Sigmoid colon (tissue), 7 donors: ENCODE data around the gene ZNF280B. TPM values are rescaled to one million over a fixed set of nuclear protein-coding genes. Genes with fewer than 3 reads are reported as not detected.

ENCODE experiments used
- DNase-seq: peaks from one replicate; pipeline ENCODE4 v3.0.0-alpha.2; 2019
- H3K27ac ChIP-seq, 4 donors: fragments of 200-600 bp; sonication (generic); one replicate each; pipeline ENCODE4 v1.5.1; 2016 to 2019; ENCODE audit warnings: mild to moderate bottlenecking in 1 of 4
- H3K27me3 ChIP-seq, 3 donors: fragments of 200-600 bp; sonication (generic); one replicate each; pipeline ENCODE4 v1.5.1; 2019; ENCODE audit warnings: mild to moderate bottlenecking in 1 of 3
- H3K36me3 ChIP-seq, 4 donors: fragments of 200-600 bp; sonication (generic); one replicate each; pipeline ENCODE4 v1.5.1; 2016 to 2019
- H3K4me1 ChIP-seq, 4 donors: fragments of 200-600 bp; sonication (generic); one replicate each; pipeline ENCODE4 v1.5.1; 2017 to 2019
- H3K4me3 ChIP-seq, 4 donors: fragments of 200-600 bp; sonication (generic); one replicate each; pipeline ENCODE4 v1.5.1; 2017 to 2019; ENCODE audit warnings: mild to moderate bottlenecking in 2 of 4, moderate library complexity in 1 of 4
- H3K9me3 ChIP-seq, 4 donors: fragments of 200-600 bp in 3 of 4; sonication (generic) in 3 of 4; one replicate each; pipeline versions ENCODE4 v1.5.1 to v1.6.1; 2013 to 2019
- EP300 ChIP-seq, 4 donors: sonication (generic); formaldehyde crosslinking; IDR thresholded peaks; one replicate each; pipeline ENCODE4 v1.6.1; 2017; ENCODE audit warnings: antibody characterized with exemption in 4 of 4
- POLR2A ChIP-seq, 2 donors: fragments of 450-650 bp; IDR thresholded peaks; one replicate each; pipeline ENCODE4 v1.6.1; 2016; ENCODE audit warnings: antibody characterized with exemption in 2 of 2, mild to moderate bottlenecking in 2 of 2, moderate library complexity in 2 of 2
- POLR2AphosphoS5 ChIP-seq, 4 donors: sonication (generic); formaldehyde crosslinking; IDR thresholded peaks; one replicate each; pipeline ENCODE4 v1.6.1; 2017; ENCODE audit warnings: antibody characterized with exemption in 4 of 4
- WGBS, 2 donors: extraction: QIAGEN DNeasy Blood & Tissue Kit; methylation state at CpG; one replicate each; pipeline ENCODE4 v1.1.7; 2013; 5-methylcytosine and 5-hydroxymethylcytosine counted together
- intact Hi-C: fragments of 100-400 bp; cut with DNase I; formaldehyde crosslinking; loops from one replicate; pipeline ENCODE4 v1.15.1; 2023
- polyA plus RNA-seq, 3 donors: library from polyadenylated mRNA; stranded (reverse); fragments of 200-250 nt; gene quantifications; one replicate each; pipeline ENCODE4 v1.2.3, GENCODE V29; 2013
- total RNA-seq, 4 donors: library from RNA; depleted of rRNA; stranded (reverse); fragments of >200 nt; gene quantifications; one replicate each; pipeline ENCODE4 v1.1.0, GENCODE V29; 2016
- TF ChIP-seq, protein P1 (sequence below), 4 experiments: fragments of 450-650 bp in 3 of 4; fragments of 200-600 bp in 1 of 4; IDR thresholded peaks; one replicate each; pipeline ENCODE4 v1.5.1; 2016 to 2019; ENCODE audit warnings: antibody characterized with exemption in 4 of 4, mild to moderate bottlenecking in 3 of 4, moderate library complexity in 2 of 4
- donor health status: healthy with polysubstance abuse.
- donor health status: Bipolar disorder and iron deficiency.
- donor health status: healthy.

Gene ZNF280B
- total and polyA plus RNA-seq, 7 donors = under 0.01 to 1.1 (median 0.41) TPM

DNA sequence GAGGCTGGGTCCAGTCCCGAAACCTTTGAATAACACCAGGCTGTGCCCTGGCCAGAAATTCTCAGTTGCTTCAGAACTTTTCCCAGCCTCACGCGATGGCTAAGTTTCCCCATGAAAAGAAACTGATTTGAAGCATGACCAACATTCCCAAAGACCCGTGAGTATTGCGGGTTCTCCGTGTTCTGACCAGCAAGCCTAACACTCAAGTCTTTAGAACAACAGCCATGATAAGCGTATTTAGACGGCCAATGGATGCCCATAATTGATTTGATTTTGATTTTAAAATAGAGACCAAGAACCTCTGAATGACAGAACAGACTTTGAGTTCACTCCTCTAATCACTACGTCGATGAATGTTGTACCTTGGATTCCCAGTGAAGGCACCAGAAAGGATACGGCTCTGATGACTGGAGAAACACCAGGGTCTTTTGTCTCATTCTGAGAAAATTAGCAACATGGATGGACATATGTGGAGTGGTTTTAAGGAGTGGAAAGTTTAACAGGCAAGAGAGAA lies 43.9 kb downstream of the ZNF280B start:
- DNase-seq = no peak
- Histone ChIP-seq H3K36me3 (no peaks in the 10 kb centered on the region), H3K4me3 (no peak overlapping the region), H3K27me3 (peaks cover 0 to 54% (median 19%) of the 10 kb centered on the region in 3 donors), H3K9me3 (peaks cover 5 to 17% (median 10%) of the 10 kb centered on the region in 4 donors), H3K27ac (no peak overlapping the region), H3K4me1 (no peaks in the 10 kb centered on the region)
- intact Hi-C loops = loop anchor here (5.0 kb wide), 1 partner anchor 493 kb away; no protein-coding TSS in a partner anchor
- 88 to 89% methylated on average over 11 of the region's 11 CpGs for WGBS, 2 donors
- no peak for TF ChIP-seq POLR2A (IDR thresholded peaks at IDR 0.05)
- TF ChIP-seq, protein P1, sequence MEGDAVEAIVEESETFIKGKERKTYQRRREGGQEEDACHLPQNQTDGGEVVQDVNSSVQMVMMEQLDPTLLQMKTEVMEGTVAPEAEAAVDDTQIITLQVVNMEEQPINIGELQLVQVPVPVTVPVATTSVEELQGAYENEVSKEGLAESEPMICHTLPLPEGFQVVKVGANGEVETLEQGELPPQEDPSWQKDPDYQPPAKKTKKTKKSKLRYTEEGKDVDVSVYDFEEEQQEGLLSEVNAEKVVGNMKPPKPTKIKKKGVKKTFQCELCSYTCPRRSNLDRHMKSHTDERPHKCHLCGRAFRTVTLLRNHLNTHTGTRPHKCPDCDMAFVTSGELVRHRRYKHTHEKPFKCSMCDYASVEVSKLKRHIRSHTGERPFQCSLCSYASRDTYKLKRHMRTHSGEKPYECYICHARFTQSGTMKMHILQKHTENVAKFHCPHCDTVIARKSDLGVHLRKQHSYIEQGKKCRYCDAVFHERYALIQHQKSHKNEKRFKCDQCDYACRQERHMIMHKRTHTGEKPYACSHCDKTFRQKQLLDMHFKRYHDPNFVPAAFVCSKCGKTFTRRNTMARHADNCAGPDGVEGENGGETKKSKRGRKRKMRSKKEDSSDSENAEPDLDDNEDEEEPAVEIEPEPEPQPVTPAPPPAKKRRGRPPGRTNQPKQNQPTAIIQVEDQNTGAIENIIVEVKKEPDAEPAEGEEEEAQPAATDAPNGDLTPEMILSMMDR (IDR thresholded peaks at IDR 0.05) = no peak
- no peak for TF ChIP-seq POLR2AphosphoS5 (IDR thresholded peaks at IDR 0.05)
- TF ChIP-seq EP300 (IDR thresholded peaks at IDR 0.05) = no peak

DNA sequence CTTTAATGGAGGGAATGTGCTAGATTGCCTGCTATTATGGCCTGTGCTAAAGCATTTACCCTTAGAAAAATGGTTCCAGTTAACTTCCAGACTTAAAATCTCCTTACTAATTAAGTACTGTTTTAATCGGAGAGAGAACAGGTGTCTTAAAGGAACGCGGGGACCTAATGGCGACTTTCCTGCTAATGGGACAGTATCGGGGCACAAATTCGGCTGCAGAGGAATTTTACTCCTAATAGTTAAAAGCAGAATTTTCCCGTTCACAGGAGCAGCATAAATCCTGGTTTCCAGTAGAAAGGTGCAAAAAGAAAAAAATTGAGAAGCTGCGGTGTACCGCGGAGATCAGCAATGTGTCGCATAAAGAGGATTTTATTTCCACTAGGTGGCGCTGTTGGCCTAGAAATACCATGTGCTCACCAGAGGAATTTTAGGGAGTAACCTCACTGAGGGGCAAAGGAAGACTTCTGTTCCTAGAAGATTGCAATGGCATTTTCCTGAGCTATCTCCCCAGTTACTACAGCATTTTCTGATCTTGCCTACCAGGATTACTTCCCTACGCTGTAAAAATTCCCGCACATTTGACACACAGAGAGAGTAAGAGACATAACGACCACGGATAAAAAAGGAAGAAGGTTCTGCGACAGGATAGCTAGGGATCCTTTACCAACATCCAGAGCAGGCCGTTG lies 44.5 kb downstream of the ZNF280B start:
- TF ChIP-seq POLR2A (IDR thresholded peaks at IDR 0.05) = no peak
- TF ChIP-seq, protein P1 (IDR thresholded peaks at IDR 0.05) = peak; percentile 29 to 53 (median 46)
- H3K36me3 ChIP-seq = no peaks in the 10 kb centered on the region
- 32 to 34% methylated on average over 18 of the region's 18 CpGs for WGBS, 2 donors
- DNase-seq = no peak
- no peak overlapping the region for H3K27ac ChIP-seq
- peaks cover 3 to 17% (median 14%) of the 10 kb centered on the region in 4 donors for H3K9me3 ChIP-seq
- no peak overlapping the region for H3K4me3 ChIP-seq
- H3K27me3 ChIP-seq = peaks cover 0 to 54% (median 19%) of the 10 kb centered on the region in 3 donors
- no peaks in the 10 kb centered on the region for H3K4me1 ChIP-seq
- intact Hi-C loops = loop anchor here (5.0 kb wide), 1 partner anchor 493 kb away; no protein-coding TSS in a partner anchor

DNA sequence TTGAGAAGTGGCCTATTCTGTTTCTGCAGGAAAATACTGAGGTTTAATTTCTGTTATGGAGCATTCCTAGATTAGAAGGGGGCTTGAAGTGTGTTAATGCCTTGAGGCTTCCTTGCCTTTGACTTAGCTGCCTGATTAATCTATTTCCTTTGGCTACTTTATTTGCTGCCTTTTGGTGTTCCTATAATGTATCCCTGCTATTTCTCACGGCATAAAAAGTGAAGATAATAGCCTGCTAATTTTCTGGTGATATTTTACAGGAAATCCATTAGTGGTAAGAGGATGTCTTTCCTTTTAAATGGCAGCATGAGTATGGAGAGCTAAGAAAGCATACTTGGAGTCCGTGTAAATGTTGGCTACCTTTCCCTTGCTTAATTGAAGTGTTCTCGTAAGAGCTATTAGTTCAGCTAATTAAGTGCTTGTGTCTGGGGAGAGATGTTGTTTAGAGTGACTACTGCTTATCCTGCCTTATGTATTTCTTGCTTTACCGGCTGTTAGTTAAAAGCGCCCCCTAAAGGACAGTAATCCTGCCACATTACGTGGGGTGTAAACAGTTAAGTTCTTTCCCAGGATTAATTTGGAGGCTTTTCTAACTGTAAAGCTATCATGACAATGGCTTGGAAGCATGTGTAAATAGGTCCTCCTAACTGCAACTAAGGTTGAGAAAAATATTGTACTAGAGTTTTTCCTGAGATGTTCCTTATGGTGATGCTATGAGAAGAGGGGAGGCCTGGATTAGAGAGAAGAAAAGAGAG lies 45.6 kb downstream of the ZNF280B start:
- DNase-seq = no peak
- intact Hi-C loops = loop anchor here (5.0 kb wide), 1 partner anchor 494 kb away; no protein-coding TSS in a partner anchor
- H3K9me3 ChIP-seq = peaks cover 0 to 23% (median 19%) of the 10 kb centered on the region in 4 donors
- no peak overlapping the region for H3K4me3 ChIP-seq
- H3K4me1 ChIP-seq = no peaks in the 10 kb centered on the region
- H3K36me3 ChIP-seq = no peaks in the 10 kb centered on the region
- no peak for TF ChIP-seq EP300 (IDR thresholded peaks at IDR 0.05)
- no peak overlapping the region for H3K27ac ChIP-seq
- 47 to 57% methylated on average over 6 of the region's 6 CpGs for WGBS, 2 donors
- H3K27me3 ChIP-seq = peaks cover 0 to 54% (median 19%) of the 10 kb centered on the region in 3 donors

DNA sequence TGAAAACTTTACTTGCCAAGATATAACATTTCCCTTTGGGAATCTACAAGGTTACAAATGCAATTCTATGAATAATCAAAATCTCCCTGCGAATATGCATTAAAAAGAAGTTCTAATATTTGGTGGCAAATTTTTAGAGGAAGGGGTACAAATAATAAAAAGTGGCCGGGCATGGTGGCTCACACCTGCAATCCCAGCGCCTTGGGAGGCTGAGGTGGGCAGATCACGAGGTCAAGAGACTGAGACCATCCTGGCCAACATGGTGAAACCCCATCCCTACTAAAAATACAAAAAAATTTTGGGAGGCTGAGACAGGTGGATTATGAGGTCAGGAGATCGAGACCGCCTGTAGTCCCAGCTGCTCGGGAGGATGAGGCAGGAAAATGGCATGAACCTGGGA lies 47.0 kb downstream of the ZNF280B start:
- Histone ChIP-seq H3K27me3 (peaks cover 0 to 54% (median 19%) of the 10 kb centered on the region in 3 donors), H3K4me3 (no peak overlapping the region), H3K27ac (no peak overlapping the region), H3K4me1 (no peaks in the 10 kb centered on the region), H3K9me3 (peaks cover 0 to 27% (median 20%) of the 10 kb centered on the region in 4 donors), H3K36me3 (no peaks in the 10 kb centered on the region)
- intact Hi-C loops = loop anchor here (5.0 kb wide), 1 partner anchor 496 kb away; no protein-coding TSS in a partner anchor
- TF ChIP-seq POLR2A (IDR thresholded peaks at IDR 0.05) (no peak), EP300 (IDR thresholded peaks at IDR 0.05) (no peak), POLR2AphosphoS5 (IDR thresholded peaks at IDR 0.05) (no peak)
- TF ChIP-seq, protein P1 (IDR thresholded peaks at IDR 0.05) = no peak
- DNase-seq = no peak
- WGBS, 2 donors = 75 to 85% methylated on average over 7 of the region's 7 CpGs

DNA sequence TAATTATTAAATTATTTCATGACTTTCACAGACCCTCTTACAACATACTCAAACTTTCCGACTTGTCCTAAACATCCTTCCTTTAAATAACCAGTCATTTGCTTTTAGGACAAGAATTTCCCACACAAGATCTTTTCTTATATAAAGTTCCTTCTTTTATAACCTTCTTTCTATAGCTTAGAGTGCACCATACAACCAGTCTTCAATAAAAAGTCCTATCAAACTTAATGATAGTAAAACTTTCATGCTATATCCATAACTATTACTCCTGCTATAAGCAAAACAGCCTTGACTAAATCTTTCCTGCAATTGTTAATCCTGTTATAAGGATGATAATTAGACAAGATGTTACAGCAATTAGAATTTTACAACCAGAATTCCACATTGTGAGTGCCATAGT lies 47.4 kb downstream of the ZNF280B start:
- peaks cover 0 to 27% (median 20%) of the 10 kb centered on the region in 4 donors for H3K9me3 ChIP-seq
- TF ChIP-seq, protein P1 (IDR thresholded peaks at IDR 0.05) = no peak
- no peak for TF ChIP-seq EP300 (IDR thresholded peaks at IDR 0.05)
- TF ChIP-seq POLR2AphosphoS5 (IDR thresholded peaks at IDR 0.05) = no peak
- no peak for TF ChIP-seq POLR2A (IDR thresholded peaks at IDR 0.05)
- no peak overlapping the region for H3K4me3 ChIP-seq
- peaks cover 0 to 54% (median 17%) of the 10 kb centered on the region in 3 donors for H3K27me3 ChIP-seq
- H3K27ac ChIP-seq = no peak overlapping the region
- no peaks in the 10 kb centered on the region for H3K36me3 ChIP-seq
- no peak for DNase-seq
- intact Hi-C loops = loop anchor here (5.0 kb wide), 1 partner anchor 496 kb away; no protein-coding TSS in a partner anchor
- 57 to 75% methylated on average over 1 of the region's 1 CpG for WGBS, 2 donors
- no peaks in the 10 kb centered on the region for H3K4me1 ChIP-seq
